NT2/D1 (cell line): ENCODE data around the gene KREMEN1.

Source experiments
- DNase-seq: peaks from one replicate; pipeline ENCODE4 v3.0.0-alpha.2; 2011; ENCODE audit warnings: low read depth, low spot score
- H3K27me3 ChIP-seq: 2 replicates; pipeline ENCODE4 v1.6.0; 2011; ENCODE audit warnings: mild to moderate bottlenecking; ENCODE audit not compliant: insufficient read length, insufficient read depth
- H3K36me3 ChIP-seq: 2 replicates; pipeline ENCODE4 v1.6.1; 2011; ENCODE audit warnings: mild to moderate bottlenecking, low read length, mixed read lengths; ENCODE audit not compliant: insufficient read depth, insufficient read length
- H3K4me1 ChIP-seq: 2 replicates; pipeline ENCODE4 v1.5.1; 2011; ENCODE audit not compliant: insufficient read depth, insufficient read length
- H3K4me3 ChIP-seq: 2 replicates; pipeline ENCODE4 v1.5.1; 2011; ENCODE audit warnings: low read depth; ENCODE audit not compliant: insufficient read length
- H3K9ac ChIP-seq: 2 replicates; pipeline ENCODE4 v1.6.0; 2011; ENCODE audit warnings: low read depth; ENCODE audit not compliant: insufficient read length
- H3K9me3 ChIP-seq: 2 replicates; pipeline ENCODE4 v1.5.1; 2011; ENCODE audit warnings: mild to moderate bottlenecking, low read length; ENCODE audit not compliant: insufficient read depth
- SUZ12 ChIP-seq: IDR thresholded peaks from 2 replicates; pipeline ENCODE4 v1.6.1; 2011; ENCODE audit not compliant: insufficient read length, insufficient read depth; ENCODE audit errors: extremely low read depth
- YY1 ChIP-seq: IDR thresholded peaks from 2 replicates; pipeline ENCODE4 v1.6.1; 2011; ENCODE audit not compliant: insufficient read length, insufficient read depth
- ZNF274 ChIP-seq: IDR thresholded peaks from 2 replicates; pipeline ENCODE4 v1.6.1; 2011; ENCODE audit warnings: mild to moderate bottlenecking, low read depth, low read length

The KREMEN1 gene

GRCh38 chr22:29128891-29129807 is 56.3 kb downstream of the KREMEN1 start:
- Histone ChIP-seq H3K9me3 (no peaks in the 10 kb centered on the region), H3K9ac (no peak overlapping the region), H3K27me3 (no peaks in the 10 kb centered on the region), H3K4me3 (no peak overlapping the region), H3K4me1 (no peaks in the 10 kb centered on the region), H3K36me3 (peaks cover 5% of the 10 kb centered on the region)
- TF ChIP-seq ZNF274 (no peak), YY1 (no peak), SUZ12 (no peak)
- no peak for DNase-seq

DNA sequence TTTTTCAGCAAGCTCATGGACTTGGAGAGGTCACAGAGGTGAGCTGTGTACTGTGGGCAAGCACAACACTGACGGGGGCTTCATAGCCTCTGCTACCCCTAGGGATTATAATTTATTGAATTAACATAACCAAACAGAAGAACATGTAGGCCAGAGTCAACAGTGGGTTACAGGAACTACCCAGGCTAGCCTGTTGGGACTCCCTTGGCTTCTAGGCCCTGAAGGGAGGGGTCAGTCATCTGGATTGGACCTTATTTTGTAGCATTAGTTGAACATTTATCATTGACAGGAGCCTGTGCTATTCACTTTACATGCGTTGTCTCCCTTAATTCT is 56.9 kb downstream of the KREMEN1 start:
- Histone ChIP-seq H3K9ac (no peak overlapping the region), H3K4me1 (no peaks in the 10 kb centered on the region), H3K27me3 (no peaks in the 10 kb centered on the region), H3K9me3 (no peaks in the 10 kb centered on the region), H3K36me3 (peaks cover 5% of the 10 kb centered on the region), H3K4me3 (no peak overlapping the region)
- no peak for DNase-seq
- no peak for TF ChIP-seq SUZ12
- no peak for TF ChIP-seq ZNF274
- no peak for TF ChIP-seq YY1

DNA sequence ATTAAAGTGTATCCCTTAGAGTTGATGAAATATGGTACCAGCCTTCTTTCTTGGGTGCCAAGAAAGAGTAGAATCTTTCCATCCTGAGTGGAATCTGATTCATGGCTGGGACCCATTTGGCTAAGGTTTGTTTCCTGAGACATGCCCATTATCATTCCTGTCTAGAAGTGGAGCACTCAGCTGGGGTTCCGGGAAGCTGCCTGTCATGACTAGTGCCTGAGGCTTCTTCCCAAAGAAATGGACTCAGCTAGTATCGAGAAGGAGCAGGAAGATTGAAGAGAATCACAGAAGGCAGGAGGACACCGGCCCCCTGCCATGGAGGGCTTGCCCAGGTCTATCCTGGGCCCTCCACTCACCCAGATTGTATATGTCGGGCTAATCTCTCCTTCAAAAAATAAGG is 57.6 kb downstream of the KREMEN1 start:
- Histone ChIP-seq H3K4me1 (no peaks in the 10 kb centered on the region), H3K9me3 (no peaks in the 10 kb centered on the region), H3K9ac (no peak overlapping the region), H3K36me3 (peaks cover 2% of the 10 kb centered on the region), H3K27me3 (no peaks in the 10 kb centered on the region), H3K4me3 (no peak overlapping the region)
- TF ChIP-seq YY1 (no peak), ZNF274 (no peak), SUZ12 (no peak)
- DNase-seq = no peak

GRCh38 chr22:29133603-29134133 is 60.8 kb downstream of the KREMEN1 start:
- no peaks in the 10 kb centered on the region for H3K9me3 ChIP-seq
- no peak overlapping the region for H3K9ac ChIP-seq
- no peak for TF ChIP-seq ZNF274
- TF ChIP-seq SUZ12 = no peak
- TF ChIP-seq YY1 = no peak
- no peaks in the 10 kb centered on the region for H3K27me3 ChIP-seq
- no peaks in the 10 kb centered on the region for H3K4me1 ChIP-seq
- H3K4me3 ChIP-seq = no peak overlapping the region
- no peak for DNase-seq
- H3K36me3 ChIP-seq = peaks cover 4% of the 10 kb centered on the region

GRCh38 chr22:29134448-29134847 is 61.6 kb downstream of the KREMEN1 start:
- no peak overlapping the region for H3K4me3 ChIP-seq
- no peak overlapping the region for H3K9ac ChIP-seq
- no peak for DNase-seq
- H3K36me3 ChIP-seq = peaks cover 4% of the 10 kb centered on the region
- no peaks in the 10 kb centered on the region for H3K27me3 ChIP-seq
- TF ChIP-seq SUZ12 (no peak), ZNF274 (no peak), YY1 (no peak)
- H3K9me3 ChIP-seq = no peaks in the 10 kb centered on the region
- no peaks in the 10 kb centered on the region for H3K4me1 ChIP-seq

DNA sequence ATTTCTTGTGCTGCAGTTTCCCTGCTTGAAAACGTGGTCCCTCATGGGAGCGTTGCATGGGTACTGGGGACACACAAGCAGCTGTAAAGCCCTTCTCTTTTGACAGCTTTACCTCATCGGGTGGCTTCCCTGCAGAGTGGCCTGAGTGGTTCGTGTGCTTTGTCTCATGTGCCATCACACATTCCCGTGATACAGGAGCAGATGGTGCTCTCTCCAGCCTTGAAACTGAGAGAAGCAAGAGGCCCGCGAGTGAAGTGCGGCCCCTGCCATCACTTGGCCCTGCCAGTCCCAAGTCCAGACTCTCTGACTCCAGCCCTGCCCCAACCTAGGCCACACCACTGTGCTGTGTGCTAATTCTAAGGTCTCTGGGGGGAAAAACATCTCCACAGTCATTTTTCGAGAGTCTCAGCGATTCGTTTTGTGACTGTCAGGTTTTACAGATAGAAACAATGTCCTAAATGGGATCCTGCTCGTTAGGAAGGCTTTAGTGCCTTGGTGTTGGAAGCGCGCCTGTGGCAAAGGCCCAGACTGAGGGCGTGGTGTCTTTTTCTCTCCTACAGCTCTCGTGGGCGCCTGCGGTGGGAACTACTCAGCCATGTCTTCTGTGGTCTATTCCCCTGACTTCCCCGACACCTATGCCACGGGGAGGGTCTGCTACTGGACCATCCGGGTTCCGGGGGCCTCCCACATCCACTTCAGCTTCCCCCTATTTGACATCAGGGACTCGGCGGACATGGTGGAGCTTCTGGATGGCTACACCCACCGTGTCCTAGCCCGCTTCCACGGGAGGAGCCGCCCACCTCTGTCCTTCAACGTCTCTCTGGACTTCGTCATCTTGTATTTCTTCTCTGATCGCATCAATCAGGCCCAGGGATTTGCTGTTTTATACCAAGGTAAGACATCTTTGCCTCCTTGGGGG is 64.2 kb downstream of the KREMEN1 start:
- Histone ChIP-seq H3K9ac (no peak overlapping the region), H3K4me3 (no peak overlapping the region), H3K27me3 (no peaks in the 10 kb centered on the region), H3K36me3 (peaks cover 4% of the 10 kb centered on the region), H3K9me3 (no peaks in the 10 kb centered on the region), H3K4me1 (peaks cover 7% of the 10 kb centered on the region)
- TF ChIP-seq ZNF274 (no peak), SUZ12 (no peak), YY1 (no peak)
- no peak for DNase-seq
